ENCODE measurements around the gene SNRPA1.

The SNRPA1 gene

GRCh38 chr15:101240358-101240757 is 54.7 kb downstream of the SNRPA1 start:
- no peak overlapping the region for H3K4me3 ChIP-seq (replicated peaks; ENCODE audit: low read depth, low read length)
- no peak for DNase-seq (ENCODE audit: extremely low read depth, low read depth)
- TF ChIP-seq, protein P1, sequence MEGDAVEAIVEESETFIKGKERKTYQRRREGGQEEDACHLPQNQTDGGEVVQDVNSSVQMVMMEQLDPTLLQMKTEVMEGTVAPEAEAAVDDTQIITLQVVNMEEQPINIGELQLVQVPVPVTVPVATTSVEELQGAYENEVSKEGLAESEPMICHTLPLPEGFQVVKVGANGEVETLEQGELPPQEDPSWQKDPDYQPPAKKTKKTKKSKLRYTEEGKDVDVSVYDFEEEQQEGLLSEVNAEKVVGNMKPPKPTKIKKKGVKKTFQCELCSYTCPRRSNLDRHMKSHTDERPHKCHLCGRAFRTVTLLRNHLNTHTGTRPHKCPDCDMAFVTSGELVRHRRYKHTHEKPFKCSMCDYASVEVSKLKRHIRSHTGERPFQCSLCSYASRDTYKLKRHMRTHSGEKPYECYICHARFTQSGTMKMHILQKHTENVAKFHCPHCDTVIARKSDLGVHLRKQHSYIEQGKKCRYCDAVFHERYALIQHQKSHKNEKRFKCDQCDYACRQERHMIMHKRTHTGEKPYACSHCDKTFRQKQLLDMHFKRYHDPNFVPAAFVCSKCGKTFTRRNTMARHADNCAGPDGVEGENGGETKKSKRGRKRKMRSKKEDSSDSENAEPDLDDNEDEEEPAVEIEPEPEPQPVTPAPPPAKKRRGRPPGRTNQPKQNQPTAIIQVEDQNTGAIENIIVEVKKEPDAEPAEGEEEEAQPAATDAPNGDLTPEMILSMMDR (IDR thresholded peaks at IDR 0.05; ENCODE audit: low read depth, low read length, missing control alignments) = no peak

GRCh38 chr15:101239724-101240136 is 55.3 kb downstream of the SNRPA1 start:
- no peak for DNase-seq (ENCODE audit: extremely low read depth, low read depth)
- H3K4me3 ChIP-seq (replicated peaks; ENCODE audit: low read depth, low read length) = no peak overlapping the region
- TF ChIP-seq, protein P1 (IDR thresholded peaks at IDR 0.05; ENCODE audit: low read depth, low read length, missing control alignments) = no peak

DNA sequence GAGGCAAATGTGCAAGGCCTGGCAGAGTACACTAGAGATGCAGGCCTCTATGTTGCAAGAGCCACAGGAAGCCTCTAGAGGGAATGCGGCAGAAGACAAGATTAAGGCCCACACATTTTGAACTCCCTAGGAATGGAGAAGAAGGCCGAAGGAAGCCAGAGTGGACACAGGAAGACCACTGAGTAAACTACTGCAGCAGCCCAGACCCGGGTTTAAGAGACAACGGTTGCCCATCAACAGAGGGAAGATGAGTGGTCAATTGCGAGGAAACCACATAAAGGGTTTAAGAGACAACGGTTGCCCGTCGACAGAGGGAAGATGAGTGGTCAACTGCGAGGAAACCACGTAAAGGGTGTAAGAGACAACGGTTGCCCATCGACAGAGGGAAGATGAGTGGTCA is 57.8 kb downstream of the SNRPA1 start:
- TF ChIP-seq, protein P1 (IDR thresholded peaks at IDR 0.05; ENCODE audit: low read depth, low read length, missing control alignments) = no peak
- no peak overlapping the region for H3K4me3 ChIP-seq (replicated peaks; ENCODE audit: low read depth, low read length)
- no peak for DNase-seq (ENCODE audit: extremely low read depth, low read depth)

DNA sequence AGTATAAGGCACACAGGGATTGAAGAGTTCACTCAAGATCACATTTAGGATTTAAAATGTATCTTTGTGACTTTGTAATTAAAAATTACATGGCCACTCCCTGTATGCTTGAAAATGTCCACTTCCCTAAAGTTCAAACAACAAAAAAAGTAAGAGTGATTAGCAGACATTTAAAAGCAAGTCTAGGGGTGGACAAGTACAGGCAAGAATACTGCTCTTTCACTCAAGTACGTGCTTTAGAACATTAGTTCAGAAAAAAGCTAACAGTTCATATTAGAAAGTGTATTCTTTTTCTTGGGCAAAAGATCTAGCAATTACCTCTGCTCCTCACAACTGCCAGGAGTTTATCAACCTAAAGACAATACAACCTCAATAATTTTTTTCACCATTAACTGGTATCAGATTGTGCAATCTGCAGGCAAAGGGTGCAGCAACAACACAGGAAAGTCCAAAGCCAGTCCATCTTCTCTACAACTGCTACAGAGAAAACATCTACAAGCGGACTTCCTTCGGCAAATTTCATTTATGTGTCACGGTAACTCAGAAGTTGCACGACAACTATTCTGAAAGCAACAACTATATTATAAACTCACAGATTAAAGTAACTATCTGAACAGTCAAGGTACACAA is 61.3 kb downstream of the SNRPA1 start:
- DNase-seq (ENCODE audit: extremely low read depth, low read depth) = no peak
- no peak overlapping the region for H3K4me3 ChIP-seq (replicated peaks; ENCODE audit: low read depth, low read length)
- TF ChIP-seq, protein P1 (IDR thresholded peaks at IDR 0.05; ENCODE audit: low read depth, low read length, missing control alignments) = no peak

- no peak overlapping the region for H3K4me3 ChIP-seq (replicated peaks; ENCODE audit: low read depth, low read length)
- DNase-seq (ENCODE audit: extremely low read depth, low read depth) = no peak
- TF ChIP-seq, protein P1 (IDR thresholded peaks at IDR 0.05; ENCODE audit: low read depth, low read length, missing control alignments) = no peak
Measured at GRCh38 chr15:101232677-101233076, 62.4 kb downstream of the SNRPA1 start.
